SK-N-SH (cell line): ENCODE measurements around the gene IQCN. TPM values are rescaled to one million over a fixed set of nuclear protein-coding genes. Genes with fewer than 3 reads are reported as not detected.

Experiments
- CTCF ChIA-PET: fragments of 300-600, 350-600 bp; formaldehyde crosslinking; extraction: SDS; loops from one replicate; lab custom pipeline; 2021; lab: Yijun Ruan, JAX
- POLR2A ChIA-PET: fragments of 350-600 bp; sonication (Branson Sonifier 250); formaldehyde crosslinking; extraction: SDS; loops from one replicate; lab custom pipeline; 2020; ENCODE audit warnings: antibody characterized with exemption, inconsistent platforms; lab: Yijun Ruan, JAX
- DNase-seq: peaks from one replicate; pipeline ENCODE4 v3.0.0; 2012
- H2AFZ ChIP-seq: fragments of 200-600 bp; sonication (generic); 2 replicates; pipeline ENCODE4 v1.8.1; 2016; ENCODE audit warnings: antibody characterized with exemption, mild to moderate bottlenecking, low read depth
- H3F3A ChIP-seq: fragments of 200-600 bp; sonication (generic); replicated peaks from 2 replicates; pipeline ENCODE3; 2016; ENCODE audit warnings: antibody characterized with exemption, mild to moderate bottlenecking; ENCODE audit not compliant: insufficient read depth
- H3K27ac ChIP-seq, 2 experiments: fragments of 200-500 bp in 1 of 2; fragments of 200-600 bp in 1 of 2; sonication (Bioruptor generic) in 1 of 2; sonication (generic), shearing (Covaris generic) in 1 of 2; 2 replicates each; pipeline versions ENCODE4 v1.5.1 to v1.6.1; 2014 to 2016; ENCODE audit warnings: low read depth in 2 of 2, inconsistent platforms in 1 of 2, low read length in 1 of 2, mild to moderate bottlenecking in 1 of 2, mixed read lengths in 1 of 2
- H3K27me3 ChIP-seq: fragments of 200-600 bp; sonication (generic), shearing (Covaris generic); 2 replicates; pipeline ENCODE4 v1.6.1; 2016; ENCODE audit warnings: mixed run types; ENCODE audit not compliant: insufficient read depth
- H3K36me3 ChIP-seq, 2 experiments: fragments of 200-500 bp in 1 of 2; fragments of 200-600 bp in 1 of 2; sonication (Bioruptor generic) in 1 of 2; sonication (generic) in 1 of 2; replicated peaks in 1 of 2; 2 replicates each; pipeline versions ENCODE3 to v1.5.1; 2014 to 2016; ENCODE audit warnings: low read length in 1 of 2, mild to moderate bottlenecking in 1 of 2; ENCODE audit not compliant: insufficient read depth in 2 of 2, control insufficient read depth in 1 of 2
- H3K4me1 ChIP-seq, 2 experiments: fragments of 200-500 bp in 1 of 2; fragments of 200-600 bp in 1 of 2; sonication (Bioruptor generic) in 1 of 2; sonication (generic), shearing (Covaris generic) in 1 of 2; 2 replicates each; pipeline versions ENCODE4 v1.5.1 to v1.6.1; 2014 to 2016; ENCODE audit warnings: low read depth in 1 of 2, low read length in 1 of 2, mixed run types in 1 of 2; ENCODE audit not compliant: insufficient read depth in 2 of 2, control insufficient read depth in 1 of 2
- H3K4me2 ChIP-seq: fragments of 200-600 bp; sonication (generic), shearing (Covaris generic); 2 replicates; pipeline ENCODE4 v1.6.1; 2017; ENCODE audit warnings: mixed run types
- H3K4me3 ChIP-seq, 2 experiments: fragments of 200-500 bp in 1 of 2; fragments of 200-600 bp in 1 of 2; sonication (Bioruptor generic) in 1 of 2; sonication (generic), shearing (Covaris generic) in 1 of 2; 2 replicates each; pipeline versions ENCODE4 v1.5.1 to v1.8.1; 2014 to 2016; ENCODE audit warnings: low read depth in 2 of 2, inconsistent platforms in 1 of 2, low read length in 1 of 2, mild to moderate bottlenecking in 1 of 2, mixed read lengths in 1 of 2, moderate library complexity in 1 of 2
- H3K79me2 ChIP-seq: fragments of 200-600 bp; sonication (generic); 2 replicates; pipeline ENCODE4 v1.8.1; 2017; ENCODE audit warnings: mild to moderate bottlenecking; ENCODE audit not compliant: insufficient read depth
- H3K9ac ChIP-seq: fragments of 200-600 bp; sonication (generic); 2 replicates; pipeline ENCODE4 v1.6.1; 2017; ENCODE audit warnings: mixed run types
- H3K9me2 ChIP-seq: fragments of 200-600 bp; sonication (generic); 2 replicates; pipeline ENCODE4 v1.6.1; 2017; ENCODE audit warnings: mixed run types
- H3K9me3 ChIP-seq: fragments of 200-600 bp; sonication (generic); 2 replicates; pipeline ENCODE4 v1.6.1; 2017; ENCODE audit warnings: mixed run types, mild to moderate bottlenecking, moderate library complexity
- H4K20me1 ChIP-seq: fragments of 200-600 bp; sonication (generic); 2 replicates; pipeline ENCODE4 v1.6.1; 2017; ENCODE audit warnings: mild to moderate bottlenecking, mixed run types; ENCODE audit not compliant: insufficient read depth
- CHD2 ChIP-seq: fragments of 150-350 bp; IDR thresholded peaks from 2 replicates; pipeline ENCODE4 v1.6.1; 2018; ENCODE audit warnings: low read length; ENCODE audit not compliant: partially characterized antibody
- ELF1 ChIP-seq: IDR thresholded peaks from 2 replicates; pipeline ENCODE4 v1.4.0; 2012
- EZH2phosphoT487 ChIP-seq: fragments of 200-600 bp; sonication (generic); IDR thresholded peaks from 2 replicates; pipeline ENCODE4 v1.6.1; 2017; ENCODE audit warnings: low read depth, mixed run types, mild to moderate bottlenecking, antibody characterized with exemption, moderate library complexity, borderline replicate concordance
- FOXJ3 ChIP-seq: sonication (generic); formaldehyde crosslinking; IDR thresholded peaks from 2 replicates; pipeline ENCODE4 v1.5.1; 2020; ENCODE audit warnings: mild to moderate bottlenecking, missing genetic modification reagents
- FOXM1 ChIP-seq: IDR thresholded peaks from 2 replicates; pipeline ENCODE4 v1.4.0; 2012; ENCODE audit warnings: low read depth, mild to moderate bottlenecking
- GATA2 ChIP-seq: sonication (generic); formaldehyde crosslinking; IDR thresholded peaks from 2 replicates; pipeline ENCODE4 v1.5.0; 2020; ENCODE audit warnings: mild to moderate bottlenecking, missing genetic modification reagents
- MEF2A ChIP-seq: IDR thresholded peaks from 2 replicates; pipeline ENCODE4 v1.4.0; 2012; ENCODE audit warnings: low read depth, borderline replicate concordance
- MXI1 ChIP-seq: IDR thresholded peaks from 2 replicates; pipeline ENCODE4 v1.6.1; 2012; ENCODE audit warnings: mild to moderate bottlenecking, low read depth, low read length, improper control_type of control experiment
- NRF1 ChIP-seq: IDR thresholded peaks from 2 replicates; pipeline ENCODE4 v1.6.1; 2012; ENCODE audit warnings: low read depth, mild to moderate bottlenecking, low read length
- POLR2AphosphoS5 ChIP-seq: IDR thresholded peaks from 2 replicates; pipeline ENCODE4 v1.6.1; 2012; ENCODE audit warnings: low read depth, low read length
- RAD21 ChIP-seq: IDR thresholded peaks from 2 replicates; pipeline ENCODE4 v1.6.1; 2012; ENCODE audit warnings: mild to moderate bottlenecking, low read length
- RCOR1 ChIP-seq: fragments of 150-350 bp; IDR thresholded peaks from 2 replicates; pipeline ENCODE4 v1.6.1; 2017; ENCODE audit warnings: antibody characterized with exemption, low read length
- RFX5 ChIP-seq: IDR thresholded peaks from 2 replicates; pipeline ENCODE4 v1.6.1; 2012; ENCODE audit warnings: mild to moderate bottlenecking, improper control_type of control experiment, low read length
- SMC3 ChIP-seq: IDR thresholded peaks from 2 replicates; pipeline ENCODE4 v1.6.1; 2012; ENCODE audit warnings: low read depth, low read length, improper control_type of control experiment
- TAF1 ChIP-seq: IDR thresholded peaks from 2 replicates; pipeline ENCODE4 v1.6.1; 2012; ENCODE audit warnings: low read depth, mild to moderate bottlenecking, low read length, moderate library complexity, borderline replicate concordance
- TCF12 ChIP-seq: IDR thresholded peaks from 2 replicates; pipeline ENCODE4 v1.4.0; 2012
- TEAD4 ChIP-seq: IDR thresholded peaks from 2 replicates; pipeline ENCODE4 v1.4.0; 2012; ENCODE audit warnings: mild to moderate bottlenecking, borderline replicate concordance; ENCODE audit not compliant: insufficient read depth
- YY1 ChIP-seq: IDR thresholded peaks from 2 replicates; pipeline ENCODE4 v1.4.0; 2012; ENCODE audit warnings: low read depth, mild to moderate bottlenecking
- WGBS: methylation state at CpG from one replicate; pipeline ENCODE4 v1.1.6; 2017; ENCODE audit warnings: low lambda C conversion rate; 5-methylcytosine and 5-hydroxymethylcytosine counted together
- polyA plus RNA-seq, 3 experiments: library from polyadenylated mRNA; depleted of rRNA; stranded (reverse); fragments of >200 nt; gene quantifications; 2 replicates each; pipeline ENCODE4 v1.2.3, GENCODE V29; 2012
- TF ChIP-seq, protein P1 (sequence below): fragments of 200-600 bp; sonication (generic); IDR thresholded peaks from 2 replicates; pipeline ENCODE4 v1.6.1; 2017; ENCODE audit warnings: antibody characterized with exemption, mild to moderate bottlenecking, moderate library complexity
- TF ChIP-seq, protein P2 (sequence below): IDR thresholded peaks from 2 replicates; pipeline ENCODE4 v1.4.0; 2012; ENCODE audit warnings: low read depth, borderline replicate concordance
- TF ChIP-seq, protein P3 (sequence below): IDR thresholded peaks from 2 replicates; pipeline ENCODE4 v1.4.0; 2012; ENCODE audit warnings: low read depth, borderline replicate concordance

IQCN gene
- polyA plus RNA-seq, 1 of the 3 experiments (the other 2 are of a cell fraction): 2.5 TPM

DNA sequence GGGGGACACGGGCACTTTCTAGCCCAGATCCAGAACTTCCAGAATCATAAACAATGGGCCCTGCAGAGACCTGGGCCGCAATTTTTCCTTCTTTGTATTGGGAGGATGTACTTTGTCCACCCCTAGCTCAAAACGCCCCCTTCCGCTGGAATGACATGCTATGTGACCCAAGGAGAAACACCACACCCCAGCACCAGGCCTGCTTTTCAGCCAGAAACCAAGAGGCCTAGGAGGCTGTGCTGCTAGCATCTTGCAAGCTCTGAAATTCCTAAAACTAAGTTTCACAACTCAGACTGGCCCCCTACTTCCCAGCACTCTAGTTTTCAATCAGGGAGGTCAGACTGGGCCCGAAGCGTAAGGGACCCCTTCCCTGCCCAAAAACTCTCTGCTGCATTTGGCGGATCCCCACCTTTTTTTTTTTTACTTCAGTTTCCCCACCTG is 48.1 kb upstream of the IQCN start:
- ChIA-PET POLR2A (interaction anchor here (0.6 to 3.8 kb wide), 11 partner anchors 12 to 106 kb away, joined by 3 to 97 read pairs (median 5); partner anchors contain the start of genes IQCN and JUND), CTCF (interaction anchor here (0.6 to 4.3 kb wide), 24 partner anchors 10 to 390 kb away, joined by 3 to 123 read pairs (median 4); partner anchors contain the start of genes CCDC124, JUND and SSBP4)
- Histone ChIP-seq H3K9me2 (no peaks in the 10 kb centered on the region), H3K4me2 (peak overlapping the region; percentile 88), H3K27ac (peak overlapping the region; percentile 76 to 87), H4K20me1 (no peaks in the 10 kb centered on the region), H3K36me3 (no peaks in the 10 kb centered on the region), H3K4me3 (peak overlapping the region; percentile 72 to 89), H3K4me1 (peaks cover 19 to 32% of the 10 kb centered on the region in 2 experiments; a peak in 3 of 4 replicates), H3K27me3 (no peaks in the 10 kb centered on the region), H3K79me2 (peaks cover 55% of the 10 kb centered on the region), H3K9me3 (no peaks in the 10 kb centered on the region), H2AFZ (peak overlapping the region; percentile 62; the same call in 1 of the 2 replicates), H3K9ac (peak overlapping the region; percentile 91), H3F3A (peaks cover 15% of the 10 kb centered on the region)
- no peak for TF ChIP-seq TAF1
- TF ChIP-seq, protein P1, sequence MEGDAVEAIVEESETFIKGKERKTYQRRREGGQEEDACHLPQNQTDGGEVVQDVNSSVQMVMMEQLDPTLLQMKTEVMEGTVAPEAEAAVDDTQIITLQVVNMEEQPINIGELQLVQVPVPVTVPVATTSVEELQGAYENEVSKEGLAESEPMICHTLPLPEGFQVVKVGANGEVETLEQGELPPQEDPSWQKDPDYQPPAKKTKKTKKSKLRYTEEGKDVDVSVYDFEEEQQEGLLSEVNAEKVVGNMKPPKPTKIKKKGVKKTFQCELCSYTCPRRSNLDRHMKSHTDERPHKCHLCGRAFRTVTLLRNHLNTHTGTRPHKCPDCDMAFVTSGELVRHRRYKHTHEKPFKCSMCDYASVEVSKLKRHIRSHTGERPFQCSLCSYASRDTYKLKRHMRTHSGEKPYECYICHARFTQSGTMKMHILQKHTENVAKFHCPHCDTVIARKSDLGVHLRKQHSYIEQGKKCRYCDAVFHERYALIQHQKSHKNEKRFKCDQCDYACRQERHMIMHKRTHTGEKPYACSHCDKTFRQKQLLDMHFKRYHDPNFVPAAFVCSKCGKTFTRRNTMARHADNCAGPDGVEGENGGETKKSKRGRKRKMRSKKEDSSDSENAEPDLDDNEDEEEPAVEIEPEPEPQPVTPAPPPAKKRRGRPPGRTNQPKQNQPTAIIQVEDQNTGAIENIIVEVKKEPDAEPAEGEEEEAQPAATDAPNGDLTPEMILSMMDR: peak; percentile 33
- peak; percentile 54 for TF ChIP-seq RAD21
- TF ChIP-seq TCF12: no peak
- no peak for TF ChIP-seq TEAD4
- TF ChIP-seq SMC3: peak; percentile 45; the same call in 1 of the 2 replicates
- peak; percentile 73 for DNase-seq
- 6% methylated on average over 7 of the region's 7 CpGs for WGBS

DNA sequence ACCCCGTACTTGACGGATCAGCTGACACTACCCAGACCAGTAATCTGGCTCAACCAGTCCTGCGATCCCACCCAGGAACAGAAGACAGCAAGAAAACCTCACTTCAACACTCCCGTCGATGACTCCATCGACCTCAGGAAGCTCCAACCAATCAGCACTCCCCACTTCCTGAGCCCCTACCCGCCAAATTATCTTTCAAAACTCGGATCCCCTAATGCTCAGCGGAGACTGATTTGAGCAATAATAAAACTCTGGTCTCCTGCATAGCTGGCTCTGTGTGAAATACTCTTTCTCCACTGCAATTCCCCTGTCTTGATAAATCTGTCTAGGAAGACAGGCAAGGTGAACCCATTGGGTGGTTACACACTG is 47.5 kb upstream of the IQCN start:
- H3K79me2 ChIP-seq: peaks cover 55% of the 10 kb centered on the region
- peak overlapping the region; percentile 76 to 87 for H3K27ac ChIP-seq
- peak overlapping the region; percentile 72 to 89 for H3K4me3 ChIP-seq
- no peaks in the 10 kb centered on the region for H3K36me3 ChIP-seq
- H3K9me2 ChIP-seq: no peaks in the 10 kb centered on the region
- WGBS: 53% methylated on average over 9 of the region's 9 CpGs
- H3F3A ChIP-seq: peaks cover 15% of the 10 kb centered on the region
- ChIA-PET CTCF (interaction anchor here (0.6 to 4.3 kb wide), 21 partner anchors 9 to 389 kb away, joined by 3 to 123 read pairs (median 6); partner anchors contain the start of genes CCDC124, JUND, RAB3A and SSBP4), POLR2A (interaction anchor here (0.7 to 3.8 kb wide), 8 partner anchors 17 to 107 kb away, joined by 3 to 97 read pairs (median 6); partner anchors contain the start of genes IQCN and JUND)
- peak; percentile 33 for DNase-seq
- peak overlapping the region; percentile 88 for H3K4me2 ChIP-seq
- H3K27me3 ChIP-seq: no peaks in the 10 kb centered on the region
- H2AFZ ChIP-seq: no peak overlapping the region
- H3K4me1 ChIP-seq: peaks cover 19 to 32% of the 10 kb centered on the region in 2 experiments; a peak in 3 of 4 replicates
- peak overlapping the region; percentile 91 for H3K9ac ChIP-seq
- H4K20me1 ChIP-seq: no peaks in the 10 kb centered on the region
- no peaks in the 10 kb centered on the region for H3K9me3 ChIP-seq
- TF ChIP-seq POLR2AphosphoS5 (no peak), NRF1 (no peak), YY1 (no peak), RFX5 (no peak), FOXJ3 (no peak), GATA2 (CRISPR knock-in tag) (no peak), TEAD4 (no peak), ELF1 (no peak), MEF2A (no peak), FOXM1 (no peak), RCOR1 (no peak), EZH2phosphoT487 (no peak), MXI1 (no peak), CHD2 (no peak), SMC3 (no peak)
- TF ChIP-seq, protein P2, sequence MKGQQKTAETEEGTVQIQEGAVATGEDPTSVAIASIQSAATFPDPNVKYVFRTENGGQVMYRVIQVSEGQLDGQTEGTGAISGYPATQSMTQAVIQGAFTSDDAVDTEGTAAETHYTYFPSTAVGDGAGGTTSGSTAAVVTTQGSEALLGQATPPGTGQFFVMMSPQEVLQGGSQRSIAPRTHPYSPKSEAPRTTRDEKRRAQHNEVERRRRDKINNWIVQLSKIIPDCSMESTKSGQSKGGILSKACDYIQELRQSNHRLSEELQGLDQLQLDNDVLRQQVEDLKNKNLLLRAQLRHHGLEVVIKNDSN: no peak
- TF ChIP-seq, protein P3, sequence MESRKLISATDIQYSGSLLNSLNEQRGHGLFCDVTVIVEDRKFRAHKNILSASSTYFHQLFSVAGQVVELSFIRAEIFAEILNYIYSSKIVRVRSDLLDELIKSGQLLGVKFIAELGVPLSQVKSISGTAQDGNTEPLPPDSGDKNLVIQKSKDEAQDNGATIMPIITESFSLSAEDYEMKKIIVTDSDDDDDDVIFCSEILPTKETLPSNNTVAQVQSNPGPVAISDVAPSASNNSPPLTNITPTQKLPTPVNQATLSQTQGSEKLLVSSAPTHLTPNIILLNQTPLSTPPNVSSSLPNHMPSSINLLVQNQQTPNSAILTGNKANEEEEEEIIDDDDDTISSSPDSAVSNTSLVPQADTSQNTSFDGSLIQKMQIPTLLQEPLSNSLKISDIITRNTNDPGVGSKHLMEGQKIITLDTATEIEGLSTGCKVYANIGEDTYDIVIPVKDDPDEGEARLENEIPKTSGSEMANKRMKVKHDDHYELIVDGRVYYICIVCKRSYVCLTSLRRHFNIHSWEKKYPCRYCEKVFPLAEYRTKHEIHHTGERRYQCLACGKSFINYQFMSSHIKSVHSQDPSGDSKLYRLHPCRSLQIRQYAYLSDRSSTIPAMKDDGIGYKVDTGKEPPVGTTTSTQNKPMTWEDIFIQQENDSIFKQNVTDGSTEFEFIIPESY: no peak
